AG08395 (cell line): Measurements from ENCODE around the gene TREML4.

Source experiments
- DNase-seq: peaks from one replicate; pipeline ENCODE4 v3.0.0; 2012; ENCODE audit warnings: mixed read lengths, low spot score

The TREML4 gene

GRCh38 chr6:41288030-41288753 lies 60.0 kb downstream of the TREML4 start:
- no peak for DNase-seq
